ENCODE data around the gene C13orf46. TPM values are rescaled to one million over a fixed set of nuclear protein-coding genes. Genes with fewer than 3 reads are reported as not detected.
"Not testable (repeated sequence)": the region's sequence is repeated elsewhere in the genome, so short reads cannot be mapped to it uniquely, and the experiment has no call there.

The C13orf46 gene
- total RNA-seq, 2 donors from 2014 or later: 28.8 to 38.6 TPM

DNA sequence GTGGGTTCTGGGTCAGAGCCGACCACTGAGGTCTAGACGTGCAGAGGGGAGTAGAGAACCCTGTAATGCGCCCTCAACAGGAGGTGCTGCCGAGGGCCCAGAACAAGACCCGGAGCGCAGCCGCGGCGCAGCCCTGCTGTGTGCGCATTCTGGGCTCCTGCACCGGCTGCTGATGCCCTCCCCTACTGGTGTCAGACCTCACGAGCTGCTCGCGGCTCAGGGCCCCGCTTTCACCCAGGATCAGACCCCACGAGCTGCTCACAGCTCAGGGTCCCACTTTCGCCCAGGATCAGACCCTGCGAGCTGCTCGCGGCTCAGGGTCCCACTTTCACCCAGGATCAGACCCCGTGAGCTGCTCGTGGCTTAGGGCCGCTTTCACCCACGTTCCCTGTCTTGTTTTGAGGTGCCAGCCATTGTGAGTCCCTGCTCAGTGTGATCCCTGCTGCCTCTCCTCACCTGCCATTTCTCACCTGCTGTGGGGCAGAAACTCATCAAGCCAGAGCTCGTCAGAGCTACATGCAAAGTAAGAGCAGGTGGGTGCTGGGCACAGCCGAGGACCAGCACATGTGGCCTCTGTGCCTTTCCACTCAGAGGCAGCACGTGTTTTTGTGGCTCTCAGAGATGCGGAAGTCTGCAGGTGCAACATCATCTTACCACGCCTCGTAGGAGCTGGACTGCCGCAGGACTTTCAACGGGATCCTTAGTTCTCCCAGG, 47.0 kb upstream of the C13orf46 start:
- WGBS, 2 donors: 88 to 94% methylated on average over 25 to 32 of the region's 32 CpGs
- TF ChIP-seq, protein P1, sequence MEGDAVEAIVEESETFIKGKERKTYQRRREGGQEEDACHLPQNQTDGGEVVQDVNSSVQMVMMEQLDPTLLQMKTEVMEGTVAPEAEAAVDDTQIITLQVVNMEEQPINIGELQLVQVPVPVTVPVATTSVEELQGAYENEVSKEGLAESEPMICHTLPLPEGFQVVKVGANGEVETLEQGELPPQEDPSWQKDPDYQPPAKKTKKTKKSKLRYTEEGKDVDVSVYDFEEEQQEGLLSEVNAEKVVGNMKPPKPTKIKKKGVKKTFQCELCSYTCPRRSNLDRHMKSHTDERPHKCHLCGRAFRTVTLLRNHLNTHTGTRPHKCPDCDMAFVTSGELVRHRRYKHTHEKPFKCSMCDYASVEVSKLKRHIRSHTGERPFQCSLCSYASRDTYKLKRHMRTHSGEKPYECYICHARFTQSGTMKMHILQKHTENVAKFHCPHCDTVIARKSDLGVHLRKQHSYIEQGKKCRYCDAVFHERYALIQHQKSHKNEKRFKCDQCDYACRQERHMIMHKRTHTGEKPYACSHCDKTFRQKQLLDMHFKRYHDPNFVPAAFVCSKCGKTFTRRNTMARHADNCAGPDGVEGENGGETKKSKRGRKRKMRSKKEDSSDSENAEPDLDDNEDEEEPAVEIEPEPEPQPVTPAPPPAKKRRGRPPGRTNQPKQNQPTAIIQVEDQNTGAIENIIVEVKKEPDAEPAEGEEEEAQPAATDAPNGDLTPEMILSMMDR (IDR thresholded peaks at IDR 0.05): no peak
- TF ChIP-seq POLR2A (IDR thresholded peaks at IDR 0.05): no peak
- no peak for DNase-seq
- peaks cover 6% of the 10 kb centered on the region for H3K4me1 ChIP-seq
- H3K36me3 ChIP-seq (replicated peaks in 1 of 2; ENCODE audit: insufficient read depth in 1 of 2, low read depth in 2 of 2): no peaks in the 10 kb centered on the region
- no peaks in the 10 kb centered on the region for H3K27me3 ChIP-seq
- ATAC-seq: no peak
- H3K9me3 ChIP-seq: no peaks in the 10 kb centered on the region
- H3K4me3 ChIP-seq: no peak overlapping the region
- intact Hi-C loops (cut with DNase I): no loop called here
- no peak overlapping the region for H3K27ac ChIP-seq

GRCh38 chr13:114020134-114020533, 46.3 kb upstream of the C13orf46 start:
- H3K36me3 ChIP-seq (replicated peaks in 1 of 2; ENCODE audit: insufficient read depth in 1 of 2, low read depth in 2 of 2); intact Hi-C loops (cut with DNase I); H3K4me3 ChIP-seq; H3K4me1 ChIP-seq; DNase-seq; H3K9me3 ChIP-seq; H3K27me3 ChIP-seq; H3K27ac ChIP-seq; ATAC-seq: not testable (repeated sequence)
- 92 to 93% methylated on average over 3 to 10 of the region's 14 CpGs for WGBS, 2 donors

- TF ChIP-seq, protein P1 (IDR thresholded peaks at IDR 0.05): no peak
- no peak for TF ChIP-seq POLR2A (IDR thresholded peaks at IDR 0.05)
- Histone ChIP-seq H3K27me3 (no peaks in the 10 kb centered on the region), H3K27ac (no peak overlapping the region), H3K9me3 (no peaks in the 10 kb centered on the region), H3K4me3 (no peak overlapping the region), H3K4me1 (no peaks in the 10 kb centered on the region), H3K36me3 (replicated peaks in 1 of 2; ENCODE audit: insufficient read depth in 1 of 2, low read depth in 2 of 2) (no peaks in the 10 kb centered on the region)
- ATAC-seq: no peak
- DNase-seq: no peak
- 74 to 82% methylated on average over 7 to 12 of the region's 13 CpGs for WGBS, 2 donors
- intact Hi-C loops (cut with DNase I): loop anchor here (10.0 kb wide), 1 partner anchor 215 kb away; no protein-coding TSS in a partner anchor
These were observed 45.5 kb upstream of the C13orf46 start for GRCh38 chr13:114019367-114019766.

GRCh38 chr13:114018461-114019055, 44.7 kb upstream of the C13orf46 start:
- Histone ChIP-seq H3K36me3 (replicated peaks in 1 of 2; ENCODE audit: insufficient read depth in 1 of 2, low read depth in 2 of 2) (no peaks in the 10 kb centered on the region), H3K9me3 (no peaks in the 10 kb centered on the region), H3K27ac (no peak overlapping the region), H3K27me3 (no peaks in the 10 kb centered on the region), H3K4me1 (no peaks in the 10 kb centered on the region), H3K4me3 (no peak overlapping the region)
- no peak for DNase-seq
- intact Hi-C loops (cut with DNase I): loop anchor here (10.0 kb wide), 1 partner anchor 214 kb away; no protein-coding TSS in a partner anchor
- no peak for TF ChIP-seq POLR2A (IDR thresholded peaks at IDR 0.05)
- TF ChIP-seq, protein P1 (IDR thresholded peaks at IDR 0.05): no peak
- WGBS, 2 donors: 90 to 100% methylated on average over 1 to 20 of the region's 20 CpGs
- ATAC-seq: no peak

DNA sequence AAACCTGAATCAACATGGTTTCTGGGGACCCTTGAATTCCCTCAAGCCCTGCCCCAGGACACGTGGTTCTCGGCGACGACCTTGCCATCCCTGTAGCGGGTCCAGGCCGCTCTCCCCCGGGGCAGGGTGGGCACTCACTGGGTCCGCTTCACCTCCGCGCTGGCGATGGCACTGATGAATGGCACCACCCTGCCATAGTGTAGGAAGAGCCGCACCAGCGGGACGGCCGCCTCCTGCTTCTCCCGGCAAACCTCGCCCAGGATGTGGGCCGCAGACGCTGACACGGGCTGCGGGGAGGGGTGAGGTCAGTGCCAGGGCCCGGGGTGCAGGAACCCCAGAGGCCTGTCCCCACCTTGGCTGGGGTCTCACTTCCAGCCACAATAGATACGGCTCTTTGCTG, 44.1 kb upstream of the C13orf46 start:
- H3K9me3 ChIP-seq: no peaks in the 10 kb centered on the region
- H3K27ac ChIP-seq: no peak overlapping the region
- ATAC-seq (no peak), DNase-seq (no peak)
- no peak overlapping the region for H3K4me3 ChIP-seq
- intact Hi-C loops (cut with DNase I): loop anchor here (10.0 kb wide), 1 partner anchor 213 kb away; no protein-coding TSS in a partner anchor
- 93 to 98% methylated on average over 15 to 23 of the region's 23 CpGs for WGBS, 2 donors
- H3K27me3 ChIP-seq: no peaks in the 10 kb centered on the region
- H3K36me3 ChIP-seq (replicated peaks in 1 of 2; ENCODE audit: insufficient read depth in 1 of 2, low read depth in 2 of 2): no peaks in the 10 kb centered on the region
- TF ChIP-seq, protein P1 (IDR thresholded peaks at IDR 0.05): no peak
- no peak for TF ChIP-seq POLR2A (IDR thresholded peaks at IDR 0.05)
- H3K4me1 ChIP-seq: no peaks in the 10 kb centered on the region

All from body of pancreas (tissue), 4 donors.